GM19463 (cell line): Measurements from ENCODE around the gene MAPRE2.

Experiments used
- ATAC-seq: cut with Tn5 transposase; IDR thresholded peaks from one replicate; pipeline ENCODE4 v1.9.1; 2021; ENCODE audit warnings: mild to moderate bottlenecking, moderate library complexity; ENCODE audit not compliant: unreplicated experiment

Gene MAPRE2

DNA sequence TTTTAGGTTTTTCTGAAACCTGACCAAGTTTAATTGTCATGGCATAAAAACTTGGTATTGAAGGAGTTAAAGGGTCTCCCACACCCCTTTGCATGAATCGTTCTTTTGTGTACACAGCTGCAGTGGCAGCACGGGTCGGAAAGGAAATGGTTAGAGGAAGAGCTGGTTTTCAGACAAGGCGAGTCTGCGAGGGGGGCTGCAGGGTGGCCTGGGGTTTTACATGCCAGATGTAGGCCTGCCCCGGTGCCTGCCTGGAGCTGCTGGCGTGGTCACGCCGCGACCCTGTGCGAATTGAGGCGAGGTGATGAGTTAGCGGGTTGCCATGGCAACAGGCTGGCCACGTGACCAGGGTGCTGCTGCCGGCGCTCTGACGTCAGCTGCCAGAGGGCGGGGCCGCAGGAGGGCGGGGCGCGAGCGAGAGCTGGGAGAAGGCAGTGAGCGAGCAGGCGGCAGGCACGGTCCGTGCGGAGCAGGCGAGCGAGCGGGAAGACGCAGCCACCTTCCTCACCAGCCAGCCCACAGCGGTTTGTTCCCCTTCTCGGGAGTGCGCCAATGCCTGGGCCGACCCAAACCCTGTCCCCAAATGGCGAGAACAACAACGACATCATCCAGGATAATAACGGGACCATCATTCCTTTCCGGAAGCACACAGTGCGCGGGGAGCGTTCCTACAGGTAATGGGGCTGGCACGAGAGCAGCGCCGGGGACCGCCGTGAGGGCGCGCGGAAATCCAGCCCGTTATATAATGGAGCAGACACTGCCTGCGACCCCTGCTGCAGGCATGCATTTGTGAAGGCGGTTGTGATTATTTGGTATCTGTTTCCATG, at the start of gene MAPRE2:
Gene MAPRE2, plus strand, starts transcription at position 426 of the 827 bp plus-strand sequence. Its CDS starts 127 bp downstream, at position 553.
- peak; percentile 73 for ATAC-seq

DNA sequence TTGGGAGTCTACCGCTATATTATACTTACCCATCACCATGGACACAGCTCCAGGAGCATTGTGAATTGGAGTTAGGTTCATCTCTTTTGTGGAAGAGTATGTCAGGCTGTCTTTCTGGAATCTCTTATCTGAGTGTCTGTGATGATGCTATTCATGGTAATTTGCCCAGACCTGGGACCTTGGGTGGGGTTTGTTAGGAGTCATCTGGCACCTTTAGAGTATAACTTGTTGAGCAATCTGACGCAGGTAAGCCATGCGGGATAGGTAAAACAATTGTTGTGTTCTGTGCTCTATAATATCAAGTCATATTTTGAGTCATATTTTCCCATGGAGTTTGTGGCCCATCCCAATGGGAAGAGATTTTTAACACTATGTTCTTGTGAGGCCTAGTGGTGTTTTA, 49.7 kb upstream of the MAPRE2 start:
- no peak for ATAC-seq

DNA sequence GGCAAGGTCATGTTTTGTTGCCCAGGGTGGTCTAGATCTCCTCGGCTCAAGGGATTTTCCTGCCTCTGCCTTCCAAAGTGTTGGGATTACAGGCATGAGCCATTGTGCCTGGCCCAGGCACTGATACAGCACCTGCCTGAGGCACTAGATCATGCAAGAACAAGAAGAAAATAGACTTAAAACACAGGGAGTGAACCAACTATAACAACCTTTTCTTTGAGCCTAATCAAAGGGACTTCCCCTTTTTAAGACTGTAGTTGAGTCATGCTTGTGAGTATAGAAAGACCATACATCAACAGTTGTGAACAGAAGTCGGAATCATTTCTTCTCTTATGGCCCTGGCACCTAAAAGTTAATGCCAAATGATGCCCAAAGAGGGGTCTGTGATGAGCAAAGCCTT, 47.9 kb upstream of the MAPRE2 start:
- ATAC-seq: no peak

DNA sequence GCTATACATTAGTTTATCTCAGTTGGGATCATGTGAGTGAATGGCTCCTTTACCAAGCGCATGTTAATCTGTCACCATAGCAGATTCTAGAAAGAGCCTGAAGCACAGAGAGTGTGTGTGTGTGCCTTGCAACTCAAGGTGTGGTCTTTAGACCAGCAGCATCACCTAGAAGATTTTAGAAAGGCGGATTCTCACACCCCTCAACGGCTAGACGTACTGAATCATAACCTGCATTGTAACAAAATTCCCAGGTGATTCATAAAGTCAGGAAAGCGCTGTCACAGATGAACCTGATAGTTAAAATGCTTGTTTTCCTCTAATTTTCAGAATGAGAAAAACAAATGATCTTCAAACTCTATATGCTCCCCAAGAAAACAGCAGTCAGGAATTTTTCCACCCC, 45.5 kb upstream of the MAPRE2 start:
- ATAC-seq: no peak

DNA sequence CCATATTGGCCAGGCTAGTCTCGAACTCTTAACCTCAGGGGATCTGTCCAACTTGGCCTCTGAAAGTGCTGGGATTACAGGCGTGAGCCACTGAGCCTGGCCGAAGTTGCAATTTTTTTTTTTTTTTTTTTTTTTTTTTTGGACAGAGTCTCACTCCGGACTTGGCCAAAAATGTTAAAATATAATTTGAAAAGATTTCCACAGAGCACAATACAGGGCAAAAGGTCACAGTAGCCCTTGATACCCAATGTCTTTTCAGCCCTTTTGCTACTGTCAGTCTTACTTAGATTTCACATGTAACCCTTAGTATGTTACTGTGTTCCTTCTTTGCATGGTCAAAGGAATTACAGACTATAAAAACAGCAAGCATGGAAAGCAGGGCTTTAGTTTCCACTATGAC, 42.6 kb upstream of the MAPRE2 start:
- ATAC-seq: no peak

DNA sequence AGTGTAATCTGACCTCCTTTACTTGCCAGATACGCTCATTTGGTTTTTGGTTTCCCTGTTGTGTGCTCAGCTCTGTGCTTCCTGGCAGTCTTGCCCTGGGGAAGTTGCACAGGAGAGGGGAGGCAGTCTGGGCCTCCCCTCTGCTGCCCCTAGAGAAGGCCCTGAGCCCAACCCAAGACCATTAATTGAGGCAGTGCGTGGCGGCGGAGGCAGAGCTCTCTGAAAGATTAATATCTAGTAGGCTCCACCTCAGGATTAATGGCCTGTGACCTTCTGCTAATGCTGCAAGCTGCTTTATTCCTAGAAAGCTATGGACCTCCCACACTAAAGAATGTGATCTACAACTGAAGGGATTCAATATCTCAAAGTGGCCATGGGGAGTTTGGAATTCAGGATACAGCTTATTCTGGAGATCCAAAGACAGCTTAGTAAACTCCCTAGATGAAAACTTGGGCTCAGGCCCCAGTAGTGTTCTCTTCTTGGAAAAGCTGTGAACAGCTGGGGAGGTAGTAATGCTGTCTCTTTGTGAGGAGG, 41.4 kb upstream of the MAPRE2 start:
- ATAC-seq: no peak

DNA sequence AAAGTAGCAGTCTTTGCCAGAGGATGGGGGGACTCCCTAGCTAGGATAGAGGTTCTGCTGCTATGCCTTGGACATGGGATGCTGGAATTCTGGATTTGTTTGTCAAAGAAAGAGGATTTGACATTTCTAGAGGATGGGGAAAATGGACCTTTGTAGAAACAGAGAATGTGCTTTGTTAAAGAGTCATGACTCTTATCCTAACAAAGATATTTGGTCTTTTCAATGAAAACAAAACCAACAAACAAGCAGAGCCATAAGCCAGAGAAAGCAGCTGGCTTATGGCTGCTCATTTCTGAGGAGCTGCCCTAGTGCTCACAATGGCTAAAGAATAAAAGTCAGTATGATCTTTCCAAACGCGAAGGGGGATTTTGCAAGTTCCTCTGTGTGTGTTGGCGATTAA, 40.8 kb upstream of the MAPRE2 start:
- no peak for ATAC-seq

DNA sequence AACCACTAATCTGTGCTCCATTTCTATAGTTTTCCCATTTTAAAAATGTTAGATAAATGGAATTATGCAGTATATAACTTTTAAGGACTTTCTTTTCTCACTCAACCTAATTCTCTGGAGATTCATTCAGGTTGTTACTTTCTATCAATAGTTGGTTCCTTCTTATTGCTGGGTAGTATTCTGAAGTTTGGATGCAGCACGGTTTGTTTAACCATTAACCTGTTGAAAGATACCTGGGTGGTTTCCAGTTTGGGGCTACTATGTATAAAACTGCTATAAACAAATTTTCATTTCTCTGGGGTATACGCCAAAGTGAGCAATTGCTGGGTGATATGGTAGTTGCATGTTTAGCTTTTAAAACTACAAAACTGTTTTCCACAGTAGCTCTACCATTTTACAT, 39.1 kb upstream of the MAPRE2 start:
- ATAC-seq: no peak

DNA sequence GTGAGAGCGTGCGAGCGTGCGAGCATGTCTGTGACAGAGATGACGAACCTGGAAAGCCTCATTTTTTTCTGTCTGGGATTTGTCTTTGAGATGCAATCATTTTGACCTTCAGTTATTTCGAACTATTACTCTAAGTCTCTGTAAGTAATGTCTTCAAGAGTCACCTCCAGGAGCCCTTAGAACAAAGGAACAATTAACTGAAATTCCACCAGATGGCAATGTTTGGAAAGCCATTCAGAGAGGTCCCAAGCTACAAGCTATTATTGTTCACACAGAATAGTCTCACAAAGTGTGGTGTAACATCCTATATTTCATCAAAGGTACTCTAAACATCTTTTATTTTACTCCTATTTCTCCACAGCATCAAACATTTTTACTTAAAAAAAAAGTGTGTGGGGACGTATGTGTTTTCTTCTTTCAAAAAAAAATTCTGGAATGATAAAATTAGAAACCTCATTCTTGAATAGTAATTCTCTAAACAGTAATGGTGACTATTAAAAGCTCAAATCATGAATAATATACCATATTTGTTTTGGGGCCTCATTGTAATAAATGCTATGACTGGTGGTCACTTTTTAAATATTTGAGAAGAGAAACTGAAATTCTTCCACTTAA, 35.1 kb upstream of the MAPRE2 start:
- peak; percentile 83 for ATAC-seq

DNA sequence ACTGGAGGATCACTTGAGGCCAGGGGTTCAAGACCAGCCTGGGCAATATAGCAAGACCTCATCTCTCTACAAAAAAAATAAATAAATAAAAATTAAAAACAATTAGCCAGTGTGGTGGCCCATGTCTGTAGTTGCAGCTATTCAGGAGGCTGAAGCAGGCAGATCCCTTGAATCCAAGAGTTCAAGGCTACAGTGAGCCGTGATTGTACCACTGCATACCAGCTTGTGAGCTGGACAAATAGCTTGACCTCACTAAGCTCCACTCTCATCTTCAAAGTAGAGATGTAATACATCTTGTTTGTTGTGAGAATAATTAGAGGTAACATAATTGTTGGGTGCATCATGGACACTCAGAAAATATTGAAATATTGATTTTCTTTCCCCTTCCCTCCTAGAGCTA, 31.1 kb upstream of the MAPRE2 start:
- no peak for ATAC-seq

DNA sequence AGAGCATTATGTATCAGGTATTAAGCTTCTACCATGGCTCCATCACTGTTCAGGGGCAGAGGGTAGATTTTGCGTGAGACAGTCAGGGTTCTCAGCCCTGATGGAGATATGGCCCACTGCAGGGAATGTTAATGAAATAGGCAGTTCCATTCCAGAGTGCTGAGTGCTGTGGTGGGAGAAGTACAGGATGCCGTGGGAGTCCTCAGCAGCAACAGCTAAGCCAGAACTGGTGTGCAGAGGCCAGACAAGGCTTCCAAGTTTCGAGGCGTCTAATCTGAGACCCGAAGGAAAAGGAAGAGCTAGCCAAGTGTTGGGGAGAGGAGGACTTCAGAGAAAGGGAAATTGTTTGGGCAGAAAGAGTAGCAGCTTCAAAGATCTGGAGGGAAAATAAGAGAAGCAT, 30.2 kb upstream of the MAPRE2 start:
- ATAC-seq: no peak

DNA sequence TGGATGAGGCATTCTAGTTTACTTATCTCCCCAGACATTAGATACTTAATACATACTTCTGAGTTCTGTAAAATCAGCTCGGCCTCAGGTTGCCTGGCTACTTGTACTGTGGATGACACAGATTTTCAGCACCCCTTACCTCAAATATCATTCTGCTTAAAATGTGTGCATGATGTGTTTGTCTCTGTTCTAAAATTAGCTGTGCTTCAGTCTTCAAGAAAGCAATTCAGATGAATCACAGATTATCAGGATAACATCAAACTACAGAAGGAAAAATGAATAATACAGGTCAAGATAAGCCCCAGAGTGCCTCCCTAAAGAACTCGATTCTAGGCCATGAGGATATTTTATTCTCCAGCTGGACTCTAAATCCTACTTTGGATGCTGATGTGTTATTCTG, 21.3 kb upstream of the MAPRE2 start:
- ATAC-seq: no peak

DNA sequence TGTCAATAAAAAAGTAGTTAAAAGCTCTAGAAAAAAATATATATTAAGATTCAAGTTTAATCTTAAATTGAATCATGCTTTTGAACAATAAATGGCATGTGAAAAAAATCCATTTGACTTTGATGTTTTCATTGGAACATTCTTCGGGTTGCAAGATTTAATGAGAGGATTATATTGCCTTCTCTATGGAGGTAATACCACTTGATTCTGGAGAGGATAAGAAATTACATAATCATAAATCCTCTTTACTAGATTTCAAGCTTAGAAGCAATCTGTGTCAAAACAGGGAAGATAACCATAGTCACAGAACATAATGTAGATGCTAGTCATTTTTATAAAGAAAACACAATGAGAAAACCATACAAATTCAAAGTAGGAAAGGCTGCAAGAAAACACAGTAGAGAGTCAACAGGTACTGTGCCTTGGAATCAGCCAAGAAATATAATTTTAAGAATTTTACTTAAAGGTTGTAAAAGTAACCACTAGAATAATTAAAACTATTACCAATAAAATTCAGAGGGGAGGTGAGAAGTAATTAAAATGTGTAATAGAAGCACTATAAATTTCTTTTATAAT, 18.7 kb upstream of the MAPRE2 start:
- ATAC-seq: no peak

DNA sequence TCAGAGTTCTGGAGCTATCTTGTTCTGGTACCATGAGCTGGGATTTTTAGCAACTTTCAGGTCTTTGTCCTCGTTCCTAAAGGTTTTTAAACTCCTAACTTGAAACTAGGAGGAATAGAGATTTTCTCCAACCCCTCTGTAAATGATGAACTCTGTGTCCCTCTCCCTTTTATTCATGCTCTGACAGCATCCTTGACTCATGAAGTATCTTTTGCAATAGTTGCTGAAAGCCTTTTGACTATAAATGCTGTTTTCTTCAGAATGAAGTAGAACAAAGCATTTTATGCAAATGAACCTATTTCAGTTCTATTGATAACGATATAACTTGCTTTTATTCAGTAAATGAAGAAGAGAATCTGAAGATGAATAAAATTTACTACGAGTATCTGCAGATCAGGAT, 17.0 kb upstream of the MAPRE2 start:
- ATAC-seq: no peak

DNA sequence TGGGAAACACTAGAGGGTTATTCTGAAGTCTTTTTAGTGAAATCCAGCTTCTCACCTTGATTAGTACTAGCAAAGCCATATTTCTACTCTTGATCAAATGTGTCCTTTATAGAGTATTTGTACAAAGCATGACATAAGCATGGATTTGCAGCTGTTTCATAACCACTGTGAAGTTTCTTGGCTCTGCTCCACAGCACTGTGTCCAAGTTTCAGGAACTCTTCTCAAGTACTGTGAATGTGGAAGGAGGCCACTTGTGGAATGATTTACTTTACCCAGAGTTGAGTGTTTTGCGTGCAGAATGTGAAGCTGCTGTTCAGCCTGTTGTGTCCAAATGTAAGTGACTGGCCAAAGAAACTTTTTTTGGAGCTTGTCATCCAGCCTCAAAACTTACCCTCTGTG, 16.2 kb upstream of the MAPRE2 start:
- ATAC-seq: no peak

DNA sequence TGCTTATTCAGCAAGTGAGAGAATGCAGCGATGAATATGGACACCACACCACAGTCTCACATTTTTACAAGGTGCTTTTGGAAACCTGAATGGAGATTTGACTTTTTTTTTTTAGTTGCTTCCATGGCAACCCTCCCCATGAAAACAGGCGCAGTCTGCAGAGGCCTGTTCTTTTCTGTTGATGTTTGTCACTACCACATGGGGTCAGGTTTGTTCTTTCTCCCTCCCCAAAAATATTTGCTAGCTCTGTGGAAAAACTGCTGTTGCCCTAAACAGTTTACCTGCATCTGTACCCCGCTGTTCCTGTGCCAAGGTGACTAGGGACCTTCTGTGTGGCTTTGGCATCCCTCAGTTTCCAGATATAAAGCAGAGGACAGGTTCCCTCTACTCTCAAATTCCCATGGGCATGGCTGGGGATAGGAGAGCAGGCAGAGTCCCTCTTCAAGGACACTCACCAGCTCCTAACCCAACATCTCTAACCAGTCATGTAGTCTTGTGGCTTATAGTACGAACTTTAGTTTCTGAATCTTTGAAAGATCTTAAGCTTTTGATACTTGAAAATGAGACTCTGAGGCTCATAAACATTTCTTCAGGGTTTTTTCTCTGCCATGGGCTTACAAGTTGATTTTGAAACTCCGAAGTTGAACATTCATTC, 14.7 kb upstream of the MAPRE2 start:
- ATAC-seq: no peak

DNA sequence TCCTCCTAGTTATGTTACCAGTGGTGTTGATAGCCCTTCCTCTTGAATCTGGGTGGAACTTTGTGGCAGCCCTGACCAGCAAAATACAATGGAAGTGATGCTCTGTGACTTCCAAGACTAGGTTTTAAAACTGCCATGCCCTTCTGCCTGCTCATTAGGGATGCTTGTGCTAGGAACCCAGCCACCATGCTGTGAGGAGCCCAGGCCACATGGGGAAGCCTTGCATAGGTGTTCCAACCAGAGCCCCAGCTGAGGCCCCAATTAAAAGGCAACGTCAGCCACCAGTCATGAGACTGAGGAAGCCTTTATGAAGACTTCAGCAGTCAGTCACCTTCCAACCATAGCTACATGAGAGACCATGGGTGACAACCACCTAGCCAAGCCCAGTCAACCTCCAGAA, 14.0 kb upstream of the MAPRE2 start:
- ATAC-seq: no peak

DNA sequence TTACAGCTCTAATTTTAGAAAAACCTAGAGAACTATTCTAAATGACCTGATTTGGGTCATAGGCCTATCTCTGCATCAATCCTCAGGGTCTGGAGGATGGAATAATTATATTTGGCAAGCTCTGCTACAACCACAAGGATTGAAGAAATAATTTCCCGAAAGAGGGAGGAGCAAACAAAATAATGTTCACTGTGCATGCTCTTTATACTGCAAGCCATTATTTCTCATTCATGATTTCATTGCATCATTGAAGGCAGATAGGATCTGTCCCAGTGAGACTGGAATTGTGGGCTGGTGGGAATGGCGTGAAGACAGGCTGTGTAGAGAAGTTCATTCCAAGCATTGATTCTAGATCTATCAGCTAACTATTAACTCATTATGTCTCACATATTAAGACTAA, 12.7 kb upstream of the MAPRE2 start:
- no peak for ATAC-seq

DNA sequence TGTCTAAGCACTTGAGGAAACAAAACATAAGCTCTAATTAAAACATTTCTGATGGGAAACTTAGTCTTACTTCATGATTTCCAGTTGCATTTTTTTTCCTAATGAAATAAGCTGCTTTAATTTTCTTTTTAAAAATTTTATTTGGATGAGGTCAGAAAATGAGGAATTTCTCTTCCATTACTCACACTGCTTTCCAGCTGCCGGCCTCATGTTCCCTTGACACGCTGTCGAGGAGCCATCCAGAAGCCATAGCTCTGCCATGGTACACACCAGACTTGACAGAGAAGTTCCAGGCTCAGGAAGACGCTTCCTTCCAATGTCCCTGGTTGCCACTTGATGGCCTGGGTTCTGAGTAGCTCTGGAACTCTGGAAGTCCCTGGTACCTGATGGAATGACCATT, 12.1 kb upstream of the MAPRE2 start:
- ATAC-seq: no peak

DNA sequence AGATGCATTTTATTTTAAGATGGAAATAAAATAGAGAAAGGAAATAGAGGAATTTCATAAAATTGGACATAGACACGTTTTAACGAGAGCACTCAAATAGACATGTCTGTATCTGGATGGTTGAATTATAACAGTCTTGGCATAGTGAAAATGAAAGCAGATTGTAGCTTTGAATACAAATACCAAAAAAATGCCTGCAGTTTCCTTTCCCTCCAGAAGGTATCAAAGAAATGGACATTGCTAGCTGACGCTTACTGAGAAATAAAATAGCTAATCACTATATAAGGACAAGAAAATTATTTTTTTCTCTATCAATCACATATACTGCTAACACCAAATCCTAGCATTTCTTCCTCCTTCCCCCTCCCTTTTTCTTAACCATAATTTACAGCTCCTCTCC, 11.4 kb upstream of the MAPRE2 start:
- ATAC-seq: peak; percentile 70

DNA sequence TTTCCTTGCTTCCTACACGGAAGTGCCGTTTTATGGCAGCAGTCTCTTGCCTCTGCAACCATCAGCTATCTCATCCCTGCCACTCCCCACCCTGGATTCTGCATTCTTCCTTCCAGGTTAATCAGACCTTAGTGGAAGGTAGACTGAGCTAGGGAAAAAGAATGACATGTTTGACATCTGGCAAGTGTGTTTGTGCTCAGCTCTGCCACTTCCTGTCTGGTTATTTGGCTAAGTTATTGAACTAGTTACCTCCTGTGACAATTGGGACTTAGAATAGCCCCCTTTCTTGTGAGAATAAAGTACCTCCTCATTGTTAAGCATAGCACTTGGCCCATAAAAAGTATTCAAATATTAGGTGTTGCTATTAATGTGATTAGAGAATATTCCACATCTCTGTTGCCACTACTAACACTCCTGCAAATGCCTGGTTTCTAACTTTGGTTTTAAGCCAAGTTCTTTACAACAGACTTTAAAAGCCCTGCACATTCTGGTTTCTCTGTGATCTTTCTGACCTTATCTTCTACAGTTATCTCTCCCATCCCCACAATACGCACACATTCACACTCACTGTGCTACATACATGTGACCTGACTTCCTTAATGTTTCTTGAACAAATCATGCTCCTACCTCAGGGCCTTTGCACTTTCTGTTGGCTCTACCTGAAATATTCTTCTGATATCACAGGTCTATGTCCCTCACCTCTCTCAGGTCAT, 10.8 kb upstream of the MAPRE2 start:
- ATAC-seq: peak; percentile 45
